GM12873 (cell line): ENCODE data around the gene CILP.

Source experiments
- TF ChIP-seq, protein P1 (sequence below): IDR thresholded peaks from 2 replicates; pipeline ENCODE4 v1.5.1; 2012; ENCODE audit warnings: low read depth, mild to moderate bottlenecking, moderate library complexity, low read length, control low read depth; ENCODE audit not compliant: insufficient read depth; ENCODE audit errors: missing control alignments

CILP gene

DNA sequence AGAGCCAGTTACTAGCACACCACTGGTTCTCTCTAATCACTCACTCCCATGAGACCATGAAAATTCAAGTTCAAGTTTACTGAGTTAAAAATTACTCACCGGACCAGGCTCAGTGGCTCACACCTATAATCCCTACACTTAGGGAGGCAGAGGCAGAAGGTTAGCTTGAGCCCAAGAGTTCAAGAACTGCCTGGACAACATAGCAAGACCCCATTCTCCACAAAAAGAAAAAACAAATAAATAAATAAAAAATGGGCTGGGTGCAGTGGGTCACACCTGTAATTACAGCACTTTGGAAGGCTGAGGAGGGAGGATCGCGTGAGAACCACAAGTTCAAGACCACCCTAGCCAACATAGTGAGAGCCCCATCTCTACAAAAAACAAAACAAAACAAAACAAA is 21.2 kb upstream of the CILP start:
- TF ChIP-seq, protein P1, sequence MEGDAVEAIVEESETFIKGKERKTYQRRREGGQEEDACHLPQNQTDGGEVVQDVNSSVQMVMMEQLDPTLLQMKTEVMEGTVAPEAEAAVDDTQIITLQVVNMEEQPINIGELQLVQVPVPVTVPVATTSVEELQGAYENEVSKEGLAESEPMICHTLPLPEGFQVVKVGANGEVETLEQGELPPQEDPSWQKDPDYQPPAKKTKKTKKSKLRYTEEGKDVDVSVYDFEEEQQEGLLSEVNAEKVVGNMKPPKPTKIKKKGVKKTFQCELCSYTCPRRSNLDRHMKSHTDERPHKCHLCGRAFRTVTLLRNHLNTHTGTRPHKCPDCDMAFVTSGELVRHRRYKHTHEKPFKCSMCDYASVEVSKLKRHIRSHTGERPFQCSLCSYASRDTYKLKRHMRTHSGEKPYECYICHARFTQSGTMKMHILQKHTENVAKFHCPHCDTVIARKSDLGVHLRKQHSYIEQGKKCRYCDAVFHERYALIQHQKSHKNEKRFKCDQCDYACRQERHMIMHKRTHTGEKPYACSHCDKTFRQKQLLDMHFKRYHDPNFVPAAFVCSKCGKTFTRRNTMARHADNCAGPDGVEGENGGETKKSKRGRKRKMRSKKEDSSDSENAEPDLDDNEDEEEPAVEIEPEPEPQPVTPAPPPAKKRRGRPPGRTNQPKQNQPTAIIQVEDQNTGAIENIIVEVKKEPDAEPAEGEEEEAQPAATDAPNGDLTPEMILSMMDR = no peak

DNA sequence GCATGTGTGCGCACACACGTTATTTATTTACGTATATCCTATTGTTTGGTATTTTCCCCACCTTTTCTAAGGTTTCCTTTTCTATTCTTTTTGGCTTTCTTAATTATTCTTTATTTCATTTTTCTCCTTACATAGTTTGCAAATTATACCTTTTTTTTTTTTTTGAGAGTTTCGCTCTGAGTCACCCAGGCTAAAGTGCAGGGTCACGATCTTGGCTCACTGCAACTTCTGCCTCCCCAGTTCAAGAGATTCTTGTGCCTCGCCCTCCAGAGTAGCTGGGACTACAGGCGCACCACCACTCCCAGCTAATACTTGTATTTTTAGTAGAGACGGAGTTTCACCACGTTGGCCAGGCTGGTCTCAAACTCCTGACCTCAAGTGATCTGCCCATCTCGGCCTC is 20.0 kb upstream of the CILP start:
- TF ChIP-seq, protein P1 = no peak

DNA sequence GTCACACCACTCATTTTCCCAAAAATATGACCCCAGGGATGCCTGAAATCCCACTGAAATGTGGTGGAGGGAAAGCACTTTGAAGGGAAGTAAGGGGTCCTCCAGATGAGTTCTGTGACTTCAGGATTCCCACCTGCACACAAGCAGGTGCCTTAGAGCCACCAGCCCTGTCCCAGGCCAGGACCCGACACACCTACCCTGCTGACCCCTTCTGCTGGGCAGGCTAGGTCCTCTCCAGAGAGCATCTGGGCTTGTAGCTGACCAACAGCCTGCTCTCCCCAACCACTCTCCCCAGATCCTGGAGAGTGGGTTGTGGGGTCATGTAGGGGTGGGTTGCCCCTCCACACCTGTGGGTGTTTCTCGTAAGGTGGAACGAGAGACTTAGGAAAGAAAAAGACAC is 14.9 kb upstream of the CILP start:
- TF ChIP-seq, protein P1 = no peak

- TF ChIP-seq, protein P1 = no peak
Measured at GRCh38 chr15:65223996-65224395, 12.7 kb upstream of the CILP start.

DNA sequence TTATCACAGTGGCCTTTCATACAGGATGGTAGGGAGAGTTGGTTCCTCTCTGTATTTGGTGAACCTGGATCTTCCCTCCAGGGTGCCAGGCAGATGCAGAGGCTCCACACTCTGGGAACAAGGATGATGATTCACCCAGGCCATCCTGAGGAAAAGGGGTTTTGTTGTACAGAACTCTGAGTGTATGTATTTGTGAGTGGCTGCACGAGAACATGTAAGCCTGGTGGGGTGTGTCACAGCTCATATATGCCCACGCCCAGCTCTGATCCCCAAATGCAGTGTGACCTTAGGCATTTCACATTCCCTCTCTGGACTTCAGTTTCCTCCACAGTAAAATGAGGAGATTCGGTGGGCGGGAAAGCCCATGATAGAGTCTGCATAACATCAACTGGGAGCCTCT is 11.6 kb upstream of the CILP start:
- TF ChIP-seq, protein P1 = no peak

DNA sequence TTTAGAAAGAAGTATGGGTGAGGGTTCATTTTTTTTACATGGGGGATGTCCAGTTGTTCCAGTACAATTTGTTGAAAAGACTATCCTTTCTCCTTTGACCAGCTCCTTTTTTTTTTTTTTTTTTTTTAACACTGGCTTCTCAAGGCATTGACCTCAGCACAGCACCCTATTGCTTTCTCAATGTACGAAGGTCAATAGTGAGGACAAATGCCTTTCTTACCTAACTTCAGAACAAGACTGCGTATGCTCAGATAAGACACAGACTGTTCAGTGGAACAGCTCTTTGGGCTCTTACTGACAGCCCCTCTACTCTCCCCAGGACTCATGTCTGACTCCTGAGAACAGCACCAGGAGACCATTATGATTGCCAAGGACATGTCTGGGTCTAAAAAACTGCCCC is 10.4 kb upstream of the CILP start:
- TF ChIP-seq, protein P1 = no peak

GRCh38 chr15:65219137-65219536 is 7.9 kb upstream of the CILP start:
- TF ChIP-seq, protein P1 = no peak
